K562 (cell line): ENCODE results near the gene VHLL. TPM values are rescaled to one million over a fixed set of nuclear protein-coding genes. Genes with fewer than 3 reads are reported as not detected.

Experiments used
- ASH1L ChIP-seq: fragments of 450-650 bp; IDR thresholded peaks from 2 replicates; pipeline ENCODE4 v1.6.1; 2018; ENCODE audit warnings: borderline replicate concordance, mild to moderate bottlenecking, low read depth; ENCODE audit not compliant: partially characterized antibody
- CHD1 ChIP-seq: fragments of 200-600 bp; sonication (generic); IDR thresholded peaks from one replicate; pipeline ENCODE4 v1.6.1; 2012; ENCODE audit warnings: mild to moderate bottlenecking, moderate library complexity, low read length, inconsistent platforms
- CREBBP ChIP-seq: IDR thresholded peaks from one replicate; pipeline ENCODE4 v1.6.1; 2012; ENCODE audit warnings: low read depth, mild to moderate bottlenecking, control low read depth, inconsistent platforms, low read length
- EGR1 ChIP-seq: fragments of 450-650 bp; conservative IDR thresholded peaks from 2 replicates; pipeline ENCODE4 v1.6.1; 2017; ENCODE audit warnings: mild to moderate bottlenecking
- HDAC1 ChIP-seq, 2 experiments: fragments of 450-650 bp; IDR thresholded peaks; 2 replicates each; pipeline ENCODE4 v1.6.1; 2016 to 2017; ENCODE audit warnings: inconsistent platforms in 1 of 2, mild to moderate bottlenecking in 1 of 2, moderate library complexity in 1 of 2
- HLTF ChIP-seq: fragments of 450-650 bp; IDR thresholded peaks from 2 replicates; pipeline ENCODE4 v1.6.1; 2016
- HNRNPL ChIP-seq: fragments of 200-400 bp; formaldehyde crosslinking; IDR thresholded peaks from 2 replicates; pipeline ENCODE4 v1.6.1; 2017; ENCODE audit warnings: low read depth, mild to moderate bottlenecking, low read length
- LARP7 ChIP-seq: fragments of 450-650 bp; IDR thresholded peaks from 2 replicates; pipeline ENCODE4 v1.6.1; 2016
- NCOA2 ChIP-seq, 2 experiments: fragments of 450-650 bp; IDR thresholded peaks; 2 replicates each; pipeline ENCODE4 v1.6.1; 2018; ENCODE audit warnings: mild to moderate bottlenecking in 2 of 2, moderate library complexity in 1 of 2; ENCODE audit not compliant: partially characterized antibody in 2 of 2
- NONO ChIP-seq, 2 experiments: fragments of 200-400 bp in 1 of 2; fragments of 450-650 bp in 1 of 2; formaldehyde crosslinking in 1 of 2; IDR thresholded peaks; 2 replicates each; pipeline ENCODE4 v1.6.1; 2017; ENCODE audit warnings: low read depth in 2 of 2, mild to moderate bottlenecking in 2 of 2, moderate library complexity in 2 of 2, low read length in 1 of 2
- NR2C1 ChIP-seq, 2 experiments: fragments of 450-650 bp; IDR thresholded peaks; 2 replicates each; pipeline ENCODE4 v1.6.1; 2017; ENCODE audit warnings: mild to moderate bottlenecking in 2 of 2, antibody characterized with exemption in 1 of 2, inconsistent platforms in 1 of 2, missing compliant biosample characterization in 1 of 2, missing genetic modification characterization in 1 of 2
- PHB2 ChIP-seq: fragments of 450-650 bp; IDR thresholded peaks from 2 replicates; pipeline ENCODE4 v1.6.1; 2017; ENCODE audit warnings: low read depth
- RBM25 ChIP-seq: fragments of 200-400 bp; formaldehyde crosslinking; IDR thresholded peaks from 2 replicates; pipeline ENCODE4 v1.6.1; 2018; ENCODE audit warnings: low read length, low read depth, moderate library complexity; ENCODE audit not compliant: severe bottlenecking
- SMARCC2 ChIP-seq: fragments of 450-650 bp; IDR thresholded peaks from 2 replicates; pipeline ENCODE4 v1.6.1; 2017; ENCODE audit warnings: antibody characterized with exemption, moderate library complexity, mild to moderate bottlenecking, low read depth
- SREBF1 ChIP-seq: fragments of 150-350 bp; IDR thresholded peaks from 2 replicates; pipeline ENCODE4 v1.6.1; 2014; ENCODE audit warnings: antibody characterized with exemption, low read depth, low read length, borderline replicate concordance
- TRIM25 ChIP-seq: fragments of 450-650 bp; IDR thresholded peaks from 2 replicates; pipeline ENCODE4 v1.7.0; 2016; ENCODE audit warnings: borderline replicate concordance
- ZNF124 ChIP-seq: sonication (generic); formaldehyde crosslinking; IDR thresholded peaks from 2 replicates; pipeline ENCODE4 v1.8.1; 2022; ENCODE audit warnings: missing genetic modification reagents
- ZNF175 ChIP-seq: fragments of 200-800 bp; sonication (Bioruptor generic); IDR thresholded peaks from 2 replicates; pipeline ENCODE4 v1.6.1; 2016; ENCODE audit warnings: low read depth, mild to moderate bottlenecking, missing genetic modification characterization, missing compliant biosample characterization
- ZNF263 ChIP-seq: sonication (generic); formaldehyde crosslinking; IDR thresholded peaks from 2 replicates; pipeline ENCODE4 v1.8.0; 2022; ENCODE audit warnings: mild to moderate bottlenecking, missing genetic modification reagents, borderline replicate concordance
- polyA plus RNA-seq, 8 experiments: library from polyadenylated mRNA; depleted of rRNA in 4 of 8; stranded (reverse) in 5 of 8; unstranded in 3 of 8; fragments of >200 nt; fragmentation: Nextera tagmentation in 2 of 8; fragmentation: Illumina TruSeq in 1 of 8; extraction: Ambion mirVana in 2 of 8; extraction: Trizol in 1 of 8; gene quantifications; 2 replicates each; pipeline versions ENCODE4 v1.2.1 to v1.2.3, GENCODE V29; 2011 to 2014; ENCODE audit warnings: inconsistent platforms in 1 of 8, missing spikeins in 1 of 8
- total RNA-seq, 7 experiments: library from RNA; depleted of rRNA in 6 of 7; stranded (reverse); fragments of >200 nt in 6 of 7; fragmentation: Illumina TruSeq in 2 of 7; extraction: Trizol in 2 of 7; gene quantifications; 2 replicates each; pipeline versions ENCODE4 v1.2.1 to v1.2.3, GENCODE V29; 2011 to 2021; ENCODE audit warnings: low replicate concordance in 1 of 7
- TF ChIP-seq, protein P1 (sequence below), 2 experiments: fragments of 450-650 bp; IDR thresholded peaks; 2 replicates each; pipeline ENCODE4 v1.6.1; 2016
- TF ChIP-seq, protein P2 (sequence below): fragments of 450-650 bp; IDR thresholded peaks from 2 replicates; pipeline ENCODE4 v1.6.1; 2018; ENCODE audit not compliant: partially characterized antibody

Gene VHLL
- total and polyA plus RNA-seq, 9 of the 15 experiments (the other 6 are each of a cell fraction or from before 2014, with no cell fraction given), result not detected

GRCh38 chr1:156281693-156282478 is 17.2 kb downstream of the VHLL start (continued):
- TF ChIP-seq NCOA2 (IDR thresholded peaks at IDR 0.05; ENCODE audit: partially characterized antibody in 2 of 2), result no peak
- TF ChIP-seq ZNF175, result no peak
- TF ChIP-seq PHB2, result peak; percentile 42; the same call in 1 of the 2 replicates
- TF ChIP-seq HDAC1 (IDR thresholded peaks at IDR 0.05), result peak in 1 of 2 experiments; percentile 76; a peak in 1 of 4 replicates
- TF ChIP-seq CHD1, result peak; percentile 45
- TF ChIP-seq, protein P1, sequence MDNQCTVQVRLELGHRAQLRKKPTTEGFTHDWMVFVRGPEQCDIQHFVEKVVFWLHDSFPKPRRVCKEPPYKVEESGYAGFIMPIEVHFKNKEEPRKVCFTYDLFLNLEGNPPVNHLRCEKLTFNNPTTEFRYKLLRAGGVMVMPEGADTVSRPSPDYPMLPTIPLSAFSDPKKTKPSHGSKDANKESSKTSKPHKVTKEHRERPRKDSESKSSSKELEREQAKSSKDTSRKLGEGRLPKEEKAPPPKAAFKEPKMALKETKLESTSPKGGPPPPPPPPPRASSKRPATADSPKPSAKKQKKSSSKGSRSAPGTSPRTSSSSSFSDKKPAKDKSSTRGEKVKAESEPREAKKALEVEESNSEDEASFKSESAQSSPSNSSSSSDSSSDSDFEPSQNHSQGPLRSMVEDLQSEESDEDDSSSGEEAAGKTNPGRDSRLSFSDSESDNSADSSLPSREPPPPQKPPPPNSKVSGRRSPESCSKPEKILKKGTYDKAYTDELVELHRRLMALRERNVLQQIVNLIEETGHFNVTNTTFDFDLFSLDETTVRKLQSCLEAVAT (IDR thresholded peaks at IDR 0.05), result 0 out of 4 replicates have a peak, but pooled peaks of 1 of the 2 experiments have one; percentile 21
- TF ChIP-seq ASH1L, result no peak
- peak; percentile 79 for TF ChIP-seq EGR1
- TF ChIP-seq, protein P2, sequence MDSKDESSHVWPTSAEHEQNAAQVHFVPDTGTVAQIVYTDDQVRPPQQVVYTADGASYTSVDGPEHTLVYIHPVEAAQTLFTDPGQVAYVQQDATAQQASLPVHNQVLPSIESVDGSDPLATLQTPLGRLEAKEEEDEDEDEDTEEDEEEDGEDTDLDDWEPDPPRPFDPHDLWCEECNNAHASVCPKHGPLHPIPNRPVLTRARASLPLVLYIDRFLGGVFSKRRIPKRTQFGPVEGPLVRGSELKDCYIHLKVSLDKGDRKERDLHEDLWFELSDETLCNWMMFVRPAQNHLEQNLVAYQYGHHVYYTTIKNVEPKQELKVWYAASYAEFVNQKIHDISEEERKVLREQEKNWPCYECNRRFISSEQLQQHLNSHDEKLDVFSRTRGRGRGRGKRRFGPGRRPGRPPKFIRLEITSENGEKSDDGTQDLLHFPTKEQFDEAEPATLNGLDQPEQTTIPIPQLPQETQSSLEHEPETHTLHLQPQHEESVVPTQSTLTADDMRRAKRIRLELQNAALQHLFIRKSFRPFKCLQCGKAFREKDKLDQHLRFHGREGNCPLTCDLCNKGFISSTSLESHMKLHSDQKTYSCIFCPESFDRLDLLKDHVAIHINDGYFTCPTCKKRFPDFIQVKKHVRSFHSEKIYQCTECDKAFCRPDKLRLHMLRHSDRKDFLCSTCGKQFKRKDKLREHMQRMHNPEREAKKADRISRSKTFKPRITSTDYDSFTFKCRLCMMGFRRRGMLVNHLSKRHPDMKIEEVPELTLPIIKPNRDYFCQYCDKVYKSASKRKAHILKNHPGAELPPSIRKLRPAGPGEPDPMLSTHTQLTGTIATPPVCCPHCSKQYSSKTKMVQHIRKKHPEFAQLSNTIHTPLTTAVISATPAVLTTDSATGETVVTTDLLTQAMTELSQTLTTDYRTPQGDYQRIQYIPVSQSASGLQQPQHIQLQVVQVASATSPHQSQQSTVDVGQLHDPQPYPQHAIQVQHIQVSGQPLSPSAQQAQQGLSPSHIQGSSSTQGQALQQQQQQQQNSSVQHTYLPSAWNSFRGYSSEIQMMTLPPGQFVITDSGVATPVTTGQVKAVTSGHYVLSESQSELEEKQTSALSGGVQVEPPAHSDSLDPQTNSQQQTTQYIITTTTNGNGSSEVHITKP, result peak; percentile 40
- peak; percentile 45; the same call in 1 of the 2 replicates for TF ChIP-seq LARP7
- no peak for TF ChIP-seq SREBF1
- TF ChIP-seq SMARCC2, result no peak
- TF ChIP-seq HLTF, result peak; percentile 58; the same call in 1 of the 2 replicates
- no peak for TF ChIP-seq RBM25
- no peak for TF ChIP-seq HNRNPL
- TF ChIP-seq ZNF263 (CRISPR knock-in tag), result 0 out of 2 replicates have a peak, but pooled peaks have one; percentile 4
- TF ChIP-seq NONO (IDR thresholded peaks at IDR 0.05; ENCODE audit: low read depth in 2 of 2, low read length in 1 of 2), result no peak
- no peak for TF ChIP-seq ZNF124 (CRISPR knock-in tag)
- peak; percentile 53; the same call in 1 of the 2 replicates for TF ChIP-seq NR2C1 (IDR thresholded peaks at IDR 0.05)
- no peak for TF ChIP-seq NR2C1 (tag; IDR thresholded peaks at IDR 0.05)
- no peak for TF ChIP-seq CREBBP
- peak; percentile 91; the same call in 1 of the 2 replicates for TF ChIP-seq TRIM25
